Measurements from ENCODE around the gene CNTN1.

DNA sequence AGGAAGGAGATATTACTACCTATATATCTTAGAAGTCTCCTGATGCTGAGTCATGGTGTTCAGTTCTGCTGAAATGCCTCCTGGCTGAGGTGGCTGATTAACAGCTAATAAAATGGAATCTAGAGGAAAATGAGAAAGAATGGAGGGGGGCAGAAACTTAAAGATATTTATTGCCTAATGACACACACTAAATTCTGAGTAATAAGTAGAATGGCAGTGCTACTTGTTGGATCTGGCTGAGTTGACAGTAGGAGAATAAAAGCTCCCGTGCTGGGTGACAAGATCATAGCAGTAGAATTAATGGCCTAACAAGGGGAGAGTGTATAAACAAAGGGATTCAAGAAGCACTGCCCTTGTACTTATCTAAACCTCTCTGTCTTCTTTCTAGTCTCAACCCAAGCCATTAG lies 137.5 kb downstream of the CNTN1 start:
- TF ChIP-seq, protein P1, sequence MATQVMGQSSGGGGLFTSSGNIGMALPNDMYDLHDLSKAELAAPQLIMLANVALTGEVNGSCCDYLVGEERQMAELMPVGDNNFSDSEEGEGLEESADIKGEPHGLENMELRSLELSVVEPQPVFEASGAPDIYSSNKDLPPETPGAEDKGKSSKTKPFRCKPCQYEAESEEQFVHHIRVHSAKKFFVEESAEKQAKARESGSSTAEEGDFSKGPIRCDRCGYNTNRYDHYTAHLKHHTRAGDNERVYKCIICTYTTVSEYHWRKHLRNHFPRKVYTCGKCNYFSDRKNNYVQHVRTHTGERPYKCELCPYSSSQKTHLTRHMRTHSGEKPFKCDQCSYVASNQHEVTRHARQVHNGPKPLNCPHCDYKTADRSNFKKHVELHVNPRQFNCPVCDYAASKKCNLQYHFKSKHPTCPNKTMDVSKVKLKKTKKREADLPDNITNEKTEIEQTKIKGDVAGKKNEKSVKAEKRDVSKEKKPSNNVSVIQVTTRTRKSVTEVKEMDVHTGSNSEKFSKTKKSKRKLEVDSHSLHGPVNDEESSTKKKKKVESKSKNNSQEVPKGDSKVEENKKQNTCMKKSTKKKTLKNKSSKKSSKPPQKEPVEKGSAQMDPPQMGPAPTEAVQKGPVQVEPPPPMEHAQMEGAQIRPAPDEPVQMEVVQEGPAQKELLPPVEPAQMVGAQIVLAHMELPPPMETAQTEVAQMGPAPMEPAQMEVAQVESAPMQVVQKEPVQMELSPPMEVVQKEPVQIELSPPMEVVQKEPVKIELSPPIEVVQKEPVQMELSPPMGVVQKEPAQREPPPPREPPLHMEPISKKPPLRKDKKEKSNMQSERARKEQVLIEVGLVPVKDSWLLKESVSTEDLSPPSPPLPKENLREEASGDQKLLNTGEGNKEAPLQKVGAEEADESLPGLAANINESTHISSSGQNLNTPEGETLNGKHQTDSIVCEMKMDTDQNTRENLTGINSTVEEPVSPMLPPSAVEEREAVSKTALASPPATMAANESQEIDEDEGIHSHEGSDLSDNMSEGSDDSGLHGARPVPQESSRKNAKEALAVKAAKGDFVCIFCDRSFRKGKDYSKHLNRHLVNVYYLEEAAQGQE (IDR thresholded peaks at IDR 0.05; ENCODE audit: low read depth, low read length): no peak
- TF ChIP-seq POLR2A (IDR thresholded peaks at IDR 0.05; ENCODE audit: low read depth, low read length): no peak
- TF ChIP-seq, protein P2, sequence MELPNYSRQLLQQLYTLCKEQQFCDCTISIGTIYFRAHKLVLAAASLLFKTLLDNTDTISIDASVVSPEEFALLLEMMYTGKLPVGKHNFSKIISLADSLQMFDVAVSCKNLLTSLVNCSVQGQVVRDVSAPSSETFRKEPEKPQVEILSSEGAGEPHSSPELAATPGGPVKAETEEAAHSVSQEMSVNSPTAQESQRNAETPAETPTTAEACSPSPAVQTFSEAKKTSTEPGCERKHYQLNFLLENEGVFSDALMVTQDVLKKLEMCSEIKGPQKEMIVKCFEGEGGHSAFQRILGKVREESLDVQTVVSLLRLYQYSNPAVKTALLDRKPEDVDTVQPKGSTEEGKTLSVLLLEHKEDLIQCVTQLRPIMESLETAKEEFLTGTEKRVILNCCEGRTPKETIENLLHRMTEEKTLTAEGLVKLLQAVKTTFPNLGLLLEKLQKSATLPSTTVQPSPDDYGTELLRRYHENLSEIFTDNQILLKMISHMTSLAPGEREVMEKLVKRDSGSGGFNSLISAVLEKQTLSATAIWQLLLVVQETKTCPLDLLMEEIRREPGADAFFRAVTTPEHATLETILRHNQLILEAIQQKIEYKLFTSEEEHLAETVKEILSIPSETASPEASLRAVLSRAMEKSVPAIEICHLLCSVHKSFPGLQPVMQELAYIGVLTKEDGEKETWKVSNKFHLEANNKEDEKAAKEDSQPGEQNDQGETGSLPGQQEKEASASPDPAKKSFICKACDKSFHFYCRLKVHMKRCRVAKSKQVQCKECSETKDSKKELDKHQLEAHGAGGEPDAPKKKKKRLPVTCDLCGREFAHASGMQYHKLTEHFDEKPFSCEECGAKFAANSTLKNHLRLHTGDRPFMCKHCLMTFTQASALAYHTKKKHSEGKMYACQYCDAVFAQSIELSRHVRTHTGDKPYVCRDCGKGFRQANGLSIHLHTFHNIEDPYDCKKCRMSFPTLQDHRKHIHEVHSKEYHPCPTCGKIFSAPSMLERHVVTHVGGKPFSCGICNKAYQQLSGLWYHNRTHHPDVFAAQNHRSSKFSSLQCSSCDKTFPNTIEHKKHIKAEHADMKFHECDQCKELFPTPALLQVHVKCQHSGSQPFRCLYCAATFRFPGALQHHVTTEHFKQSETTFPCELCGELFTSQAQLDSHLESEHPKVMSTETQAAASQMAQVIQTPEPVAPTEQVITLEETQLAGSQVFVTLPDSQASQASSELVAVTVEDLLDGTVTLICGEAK (IDR thresholded peaks at IDR 0.05; ENCODE audit: borderline replicate concordance): no peak
